GM23338 (cell line): ENCODE results near the gene MARVELD3. TPM values are rescaled to one million over a fixed set of nuclear protein-coding genes. Genes with fewer than 3 reads are reported as not detected.

Source experiments
- ATAC-seq: fragments of 200-7000 bp; cut with Tn5 transposase; 3 replicates; pipeline ENCODE4 v1.9.1; 2020
- DNase-seq: peaks from one replicate; pipeline ENCODE4 v3.0.0-alpha.2; 2015; ENCODE audit warnings: low spot score
- H2AFZ ChIP-seq: fragments of 200-600 bp; sonication (generic); 2 replicates; pipeline ENCODE4 v1.8.0; 2016; ENCODE audit warnings: antibody characterized with exemption, mild to moderate bottlenecking, moderate library complexity
- H3F3A ChIP-seq: fragments of 200-600 bp; sonication (generic); replicated peaks from 2 replicates; pipeline ENCODE4 v1.8.0; 2017; ENCODE audit warnings: antibody characterized with exemption, mixed run types, low read depth
- H3K27ac ChIP-seq: fragments of 200-600 bp; sonication (generic); 2 replicates; pipeline ENCODE4 v1.6.1; 2016; ENCODE audit warnings: low read depth
- H3K27me3 ChIP-seq: fragments of 200-600 bp; sonication (generic); 2 replicates; pipeline ENCODE4 v1.8.0; 2016; ENCODE audit warnings: mild to moderate bottlenecking, mixed run types, moderate library complexity; ENCODE audit not compliant: insufficient read depth
- H3K36me3 ChIP-seq: fragments of 200-600 bp; sonication (generic); 2 replicates; pipeline ENCODE4 v1.8.0; 2016; ENCODE audit warnings: mild to moderate bottlenecking; ENCODE audit not compliant: insufficient read depth
- H3K4me1 ChIP-seq: fragments of 200-600 bp; sonication (generic); 2 replicates; pipeline ENCODE4 v1.8.0; 2016; ENCODE audit warnings: mild to moderate bottlenecking, moderate library complexity; ENCODE audit not compliant: insufficient read depth
- H3K4me2 ChIP-seq: fragments of 200-600 bp; sonication (generic); 2 replicates; pipeline ENCODE4 v1.7.1; 2017; ENCODE audit warnings: mixed run types
- H3K4me3 ChIP-seq: fragments of 200-600 bp; sonication (generic); 2 replicates; pipeline ENCODE4 v1.6.1; 2016; ENCODE audit warnings: mixed run types
- H3K79me2 ChIP-seq: fragments of 200-600 bp; sonication (generic); replicated peaks from 2 replicates; pipeline ENCODE4 v1.8.0; 2017; ENCODE audit warnings: mild to moderate bottlenecking; ENCODE audit not compliant: insufficient read depth
- H3K9me2 ChIP-seq: fragments of 200-600 bp; sonication (generic); 2 replicates; pipeline ENCODE4 v1.8.0; 2017; ENCODE audit not compliant: insufficient read depth
- H4K20me1 ChIP-seq: fragments of 200-600 bp; sonication (generic); replicated peaks from 2 replicates; pipeline ENCODE4 v1.8.0; 2017; ENCODE audit warnings: mild to moderate bottlenecking; ENCODE audit not compliant: insufficient read depth
- H3K27ac Mint-ChIP-seq: 2 replicates; pipeline ENCODE4 v1.8.0; 2020; ENCODE audit warnings: inconsistent platforms, mild to moderate bottlenecking, moderate library complexity, mixed read lengths
- H3K27me3 Mint-ChIP-seq: 3 replicates; pipeline ENCODE4 v1.8.0; 2022; ENCODE audit warnings: low read depth, mild to moderate bottlenecking, moderate library complexity, mixed read lengths, inconsistent platforms; ENCODE audit not compliant: insufficient read depth, poor library complexity
- H3K36me3 Mint-ChIP-seq: 3 replicates; pipeline ENCODE4 v1.8.0; 2021; ENCODE audit warnings: low read depth, mild to moderate bottlenecking, inconsistent platforms, moderate library complexity, mixed read lengths
- H3K4me1 Mint-ChIP-seq: 3 replicates; pipeline ENCODE4 v1.8.0; 2020; ENCODE audit warnings: mild to moderate bottlenecking, inconsistent platforms, mixed read lengths
- H3K4me3 Mint-ChIP-seq: 3 replicates; pipeline ENCODE4 v1.8.0; 2021; ENCODE audit warnings: moderate library complexity, mild to moderate bottlenecking, inconsistent platforms, mixed read lengths
- H3K9me3 Mint-ChIP-seq: 3 replicates; pipeline ENCODE4 v1.8.0; 2020; ENCODE audit warnings: moderate library complexity, mild to moderate bottlenecking, inconsistent platforms, mixed read lengths
- CREB1 ChIP-seq: fragments of 250-450 bp; sonication (Bioruptor Pico); IDR thresholded peaks from 2 replicates; pipeline ENCODE4 v1.5.0; 2020; ENCODE audit warnings: low read depth, mild to moderate bottlenecking, moderate library complexity
- EZH2 ChIP-seq: fragments of 200-600 bp; sonication (generic); IDR thresholded peaks from one replicate; pipeline ENCODE4 v1.8.0; 2017; ENCODE audit warnings: antibody characterized with exemption, mild to moderate bottlenecking, low read depth; ENCODE audit not compliant: unreplicated experiment
- EZH2phosphoT487 ChIP-seq: fragments of 200-600 bp; sonication (generic); IDR thresholded peaks from one replicate; pipeline ENCODE4 v1.8.1; 2018; ENCODE audit warnings: antibody characterized with exemption; ENCODE audit not compliant: unreplicated experiment
- JUNB ChIP-seq: IDR thresholded peaks from one replicate; pipeline ENCODE4 v1.6.1; 2016; ENCODE audit warnings: antibody characterized with exemption; ENCODE audit not compliant: unreplicated experiment
- NANOG ChIP-seq: IDR thresholded peaks from 2 replicates; pipeline ENCODE4 v1.6.1; 2016; ENCODE audit warnings: antibody characterized with exemption, borderline replicate concordance
- POLR2AphosphoS5 ChIP-seq: IDR thresholded peaks from 2 replicates; pipeline ENCODE4 v1.6.1; 2016; ENCODE audit warnings: antibody characterized with exemption, low read depth
- REST ChIP-seq: IDR thresholded peaks from one replicate; pipeline ENCODE4 v1.6.1; 2018; ENCODE audit warnings: antibody characterized with exemption; ENCODE audit not compliant: unreplicated experiment
- STAT1 ChIP-seq: IDR thresholded peaks from one replicate; pipeline ENCODE4 v1.6.1; 2016; ENCODE audit warnings: antibody characterized with exemption; ENCODE audit not compliant: unreplicated experiment
- ZNF114 ChIP-seq: fragments of 250-450 bp; sonication (Bioruptor Pico); IDR thresholded peaks from 2 replicates; pipeline ENCODE4 v1.5.0; 2020; ENCODE audit warnings: mild to moderate bottlenecking, moderate library complexity
- ZNF331 ChIP-seq: fragments of 250-450 bp; sonication (Bioruptor Pico); IDR thresholded peaks from 2 replicates; pipeline ENCODE4 v1.5.0; 2020; ENCODE audit warnings: low read depth, mild to moderate bottlenecking, moderate library complexity
- ZNF462 ChIP-seq: fragments of 250-450 bp; sonication (Bioruptor Pico); IDR thresholded peaks from 2 replicates; pipeline ENCODE4 v1.5.0; 2020; ENCODE audit warnings: mild to moderate bottlenecking, moderate library complexity
- polyA plus RNA-seq: library from polyadenylated mRNA; unstranded; fragments of >200 nt; fragmentation: Nextera tagmentation; extraction: Ambion mirVana; gene quantifications from 2 replicates; pipeline ENCODE4 v1.2.1, GENCODE V29; 2016
- total RNA-seq: library from RNA; depleted of rRNA; stranded (reverse); fragments of >200 nt; shearing (Covaris generic); gene quantifications from 2 replicates; pipeline ENCODE4 v1.2.3, GENCODE V29; 2014
- TF ChIP-seq, protein P1 (sequence below), 2 experiments: fragments of 200-600 bp in 1 of 2; sonication (generic) in 1 of 2; conservative IDR thresholded peaks; 2 replicates each; pipeline versions ENCODE4 v1.5.1 to v1.6.1; 2016 to 2017; ENCODE audit warnings: antibody characterized with exemption in 2 of 2, low read depth in 2 of 2, mild to moderate bottlenecking in 2 of 2, moderate library complexity in 1 of 2
- TF ChIP-seq, protein P2 (sequence below): IDR thresholded peaks from 2 replicates; pipeline ENCODE4 v1.6.1; 2016; ENCODE audit warnings: antibody characterized with exemption

MARVELD3 gene
- total and polyA plus RNA-seq, 2 experiments from 2014 or later, result 23.4 to 32.7 TPM

- H4K20me1 ChIP-seq, result peaks cover 5% of the 10 kb centered on the region; the same call in 1 of the 2 replicates
- H3K27ac ChIP-seq, result peak overlapping the region; percentile 76
- H3K9me3 Mint-ChIP-seq, result no peaks in the 10 kb centered on the region
- 0 out of 2 replicates have a peak, but pooled peaks cover 2% of the 10 kb centered on the region for H3K9me2 ChIP-seq
- DNase-seq (no peak), ATAC-seq (no peak)
- no peak overlapping the region for H3K4me3 ChIP-seq
- H3K27me3 Mint-ChIP-seq, result peaks cover 16% of the 10 kb centered on the region
- H3K4me1 ChIP-seq, result peaks cover 11% of the 10 kb centered on the region
- H3K27me3 ChIP-seq, result no peaks in the 10 kb centered on the region
- peaks cover 28% of the 10 kb centered on the region for H3K79me2 ChIP-seq
- H3K4me2 ChIP-seq, result peak overlapping the region; percentile 83; the same call in 1 of the 2 replicates
- TF ChIP-seq REST, result no peak
- TF ChIP-seq JUNB, result no peak
- TF ChIP-seq, protein P1, sequence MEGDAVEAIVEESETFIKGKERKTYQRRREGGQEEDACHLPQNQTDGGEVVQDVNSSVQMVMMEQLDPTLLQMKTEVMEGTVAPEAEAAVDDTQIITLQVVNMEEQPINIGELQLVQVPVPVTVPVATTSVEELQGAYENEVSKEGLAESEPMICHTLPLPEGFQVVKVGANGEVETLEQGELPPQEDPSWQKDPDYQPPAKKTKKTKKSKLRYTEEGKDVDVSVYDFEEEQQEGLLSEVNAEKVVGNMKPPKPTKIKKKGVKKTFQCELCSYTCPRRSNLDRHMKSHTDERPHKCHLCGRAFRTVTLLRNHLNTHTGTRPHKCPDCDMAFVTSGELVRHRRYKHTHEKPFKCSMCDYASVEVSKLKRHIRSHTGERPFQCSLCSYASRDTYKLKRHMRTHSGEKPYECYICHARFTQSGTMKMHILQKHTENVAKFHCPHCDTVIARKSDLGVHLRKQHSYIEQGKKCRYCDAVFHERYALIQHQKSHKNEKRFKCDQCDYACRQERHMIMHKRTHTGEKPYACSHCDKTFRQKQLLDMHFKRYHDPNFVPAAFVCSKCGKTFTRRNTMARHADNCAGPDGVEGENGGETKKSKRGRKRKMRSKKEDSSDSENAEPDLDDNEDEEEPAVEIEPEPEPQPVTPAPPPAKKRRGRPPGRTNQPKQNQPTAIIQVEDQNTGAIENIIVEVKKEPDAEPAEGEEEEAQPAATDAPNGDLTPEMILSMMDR (conservative IDR thresholded peaks at IDR 0.05; ENCODE audit: low read depth in 2 of 2), result no peak
- TF ChIP-seq CREB1, result no peak
- no peak for TF ChIP-seq POLR2AphosphoS5
- TF ChIP-seq EZH2phosphoT487, result no peak
- TF ChIP-seq STAT1, result no peak
- TF ChIP-seq ZNF462 (CRISPR knock-in tag), result no peak
- no peak for TF ChIP-seq ZNF114
- TF ChIP-seq EZH2, result no peak
- TF ChIP-seq, protein P2, sequence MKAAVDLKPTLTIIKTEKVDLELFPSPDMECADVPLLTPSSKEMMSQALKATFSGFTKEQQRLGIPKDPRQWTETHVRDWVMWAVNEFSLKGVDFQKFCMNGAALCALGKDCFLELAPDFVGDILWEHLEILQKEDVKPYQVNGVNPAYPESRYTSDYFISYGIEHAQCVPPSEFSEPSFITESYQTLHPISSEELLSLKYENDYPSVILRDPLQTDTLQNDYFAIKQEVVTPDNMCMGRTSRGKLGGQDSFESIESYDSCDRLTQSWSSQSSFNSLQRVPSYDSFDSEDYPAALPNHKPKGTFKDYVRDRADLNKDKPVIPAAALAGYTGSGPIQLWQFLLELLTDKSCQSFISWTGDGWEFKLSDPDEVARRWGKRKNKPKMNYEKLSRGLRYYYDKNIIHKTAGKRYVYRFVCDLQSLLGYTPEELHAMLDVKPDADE, result no peak
- no peak for TF ChIP-seq ZNF331 (CRISPR knock-in tag)
- TF ChIP-seq NANOG, result no peak
- peak overlapping the region; percentile 74 for H3K27ac Mint-ChIP-seq
- H3F3A ChIP-seq, result no peaks in the 10 kb centered on the region; the same call in 1 of the 2 replicates
- no peak overlapping the region for H2AFZ ChIP-seq
- H3K4me3 Mint-ChIP-seq, result peak overlapping the region; percentile 14; the same call in 1 of the 3 replicates
- peaks cover 48% of the 10 kb centered on the region for H3K36me3 Mint-ChIP-seq
- peaks cover 33% of the 10 kb centered on the region; the same call in 1 of the 2 replicates for H3K36me3 ChIP-seq
- peaks cover 21% of the 10 kb centered on the region for H3K4me1 Mint-ChIP-seq
Observed at GRCh38 chr16:71629278-71630016, 3.5 kb downstream of the MARVELD3 start.
